ENCODE results near the gene HEBP1. TPM values are rescaled to one million over a fixed set of nuclear protein-coding genes. Genes with fewer than 3 reads are reported as not detected.

The HEBP1 gene, protein sequence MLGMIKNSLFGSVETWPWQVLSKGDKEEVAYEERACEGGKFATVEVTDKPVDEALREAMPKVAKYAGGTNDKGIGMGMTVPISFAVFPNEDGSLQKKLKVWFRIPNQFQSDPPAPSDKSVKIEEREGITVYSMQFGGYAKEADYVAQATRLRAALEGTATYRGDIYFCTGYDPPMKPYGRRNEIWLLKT
- 56.0 to 61.8 TPM (median 57.3 TPM) in 5 replicates for total RNA-seq (2022; extraction: Qiagen RNA extraction; ENCODE audit: low read depth)

DNA sequence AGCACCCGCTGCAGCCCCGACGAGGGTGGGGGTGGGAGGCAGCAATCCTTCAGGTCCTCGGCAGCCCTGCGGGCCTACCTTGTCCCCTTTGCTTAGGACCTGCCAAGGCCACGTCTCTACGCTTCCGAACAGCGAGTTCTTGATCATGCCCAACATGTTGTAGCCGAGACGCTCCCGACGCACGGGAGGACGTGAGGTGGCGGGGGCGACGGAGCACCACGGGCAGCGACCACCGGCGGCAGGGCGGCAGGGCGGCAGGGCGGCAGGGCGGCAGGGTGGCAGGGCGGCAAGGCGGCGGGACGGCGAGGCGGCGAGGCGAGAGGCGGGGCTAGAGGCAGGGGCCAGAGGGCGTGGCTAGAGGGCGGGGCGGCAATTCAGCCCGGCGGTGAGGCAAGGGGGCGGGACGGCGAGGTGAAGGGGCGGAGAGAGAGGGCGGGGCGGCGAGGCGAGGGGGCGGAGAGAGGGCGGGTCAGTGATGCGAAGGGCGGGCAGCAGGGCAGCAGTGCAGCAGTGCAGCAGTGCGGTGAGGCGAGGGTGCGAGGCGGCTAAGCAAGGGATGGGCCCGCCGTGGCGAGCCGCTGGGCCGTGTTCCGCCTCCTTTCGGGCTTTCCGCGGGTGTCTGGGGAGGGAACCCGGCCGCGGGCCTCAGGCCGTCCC is at the start of gene HEBP1:
Gene HEBP1, minus strand, starts transcription at position 307 of the 657 bp plus-strand sequence. Its CDS starts 151 bp downstream, at position 156.

DNA sequence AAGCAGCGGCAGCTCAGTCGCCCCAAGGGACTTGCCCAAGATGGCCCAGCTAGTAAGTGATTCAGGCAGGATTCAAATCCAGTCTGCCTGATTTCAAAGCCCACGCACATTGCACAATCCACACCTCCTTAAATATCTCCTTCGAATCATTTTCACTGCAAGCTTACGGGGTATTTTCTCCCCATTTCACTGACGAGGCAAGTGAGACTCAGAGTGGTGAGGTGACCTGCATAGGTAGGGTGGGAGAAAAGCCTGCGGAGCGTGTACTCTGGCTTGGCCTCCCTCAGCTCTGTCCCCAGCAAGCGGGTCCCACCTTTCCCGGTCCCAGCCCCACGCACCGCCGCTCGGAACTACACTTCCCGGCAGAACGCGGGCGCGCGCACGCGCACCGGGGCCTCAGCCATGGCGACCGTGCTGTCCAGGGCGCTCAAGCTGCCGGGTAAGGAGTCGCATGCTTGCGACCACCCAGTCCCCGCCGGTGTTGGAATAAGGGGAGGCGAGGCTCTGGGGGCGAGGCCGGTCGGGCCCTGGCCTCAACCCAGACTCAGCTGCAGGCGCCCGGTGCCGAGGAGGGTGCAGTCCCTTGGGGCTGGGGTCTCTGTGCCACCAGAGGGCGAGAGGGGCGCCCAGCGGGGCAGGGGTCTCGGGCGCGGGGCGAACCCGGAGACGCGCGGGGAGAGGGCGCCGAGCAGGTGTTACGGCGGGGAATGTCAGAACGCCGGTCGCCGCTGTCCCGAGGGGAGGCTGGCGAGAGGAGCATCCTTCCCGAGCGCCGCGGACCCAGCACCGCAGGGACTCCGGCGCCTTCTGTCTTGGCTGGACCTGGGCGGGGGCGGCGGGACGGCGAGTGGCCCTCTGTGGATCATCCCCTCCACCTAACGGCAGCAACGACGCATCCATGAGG is 44.2 kb upstream of the HEBP1 start, which contains the start of gene FAM234B:
Gene FAM234B, plus strand, starts transcription at position 380 of the 904 bp plus-strand sequence. Its CDS starts 23 bp downstream, at position 403.

GRCh38 chr12:12952036-12952435 is 48.0 kb downstream of the HEBP1 start, which contains the start of gene GPRC5D:
GPRC5D (minus strand) TSS chr12:12952170; CDS start chr12:12950384, 1,786 bp downstream.

Other genes starting within 250 kb of the HEBP1 start
- gene APOLD1, start 214.6 kb downstream of the HEBP1 start, total RNA-seq (2022; extraction: Qiagen RNA extraction; ENCODE audit: low read depth), result 0.19 to 0.67 TPM (median 0.26 TPM) in 5 replicates
- gene DDX47, start 186.9 kb downstream of the HEBP1 start, total RNA-seq (2022; extraction: Qiagen RNA extraction; ENCODE audit: low read depth), result 89.0 to 108 TPM (median 98.1 TPM) in 5 replicates
- gene GPRC5A, start 108.7 kb downstream of the HEBP1 start, total RNA-seq (2022; extraction: Qiagen RNA extraction; ENCODE audit: low read depth), result 314 to 517 TPM (median 478 TPM) in 5 replicates
- gene GPRC5D, start 48.1 kb downstream of the HEBP1 start, total RNA-seq (2022; extraction: Qiagen RNA extraction; ENCODE audit: low read depth), result not detected in 5 replicates
- gene FAM234B, start 44.1 kb upstream of the HEBP1 start, total RNA-seq (2022; extraction: Qiagen RNA extraction; ENCODE audit: low read depth), result 3.8 to 4.6 TPM (median 4.4 TPM) in 5 replicates
- gene GSG1, start 103.4 kb upstream of the HEBP1 start, total RNA-seq (2022; extraction: Qiagen RNA extraction; ENCODE audit: low read depth), result 0.14 to 0.36 TPM (median 0.24 TPM) in 4 of 5 replicates, not detected in the other
- 75.2 to 115 TPM (median 84.5 TPM) in 5 replicates for gene EMP1, start 196.5 kb upstream of the HEBP1 start, total RNA-seq (2022; extraction: Qiagen RNA extraction; ENCODE audit: low read depth)